Measurements from ENCODE around the gene LRRC8D.
"Not testable (repeated sequence)": the region's sequence is repeated elsewhere in the genome, so short reads cannot be mapped to it uniquely, and the experiment has no call there.

Gene LRRC8D

GRCh38 chr1:89820422-89821321 is at the start of gene LRRC8D:
Gene LRRC8D, plus strand, starts transcription at chr1:89821032. Its CDS starts 112,037 bp downstream, at chr1:89933069.
- DNase-seq (ENCODE audit: insufficient read length, low spot score) (peak; percentile 63), FAIRE-seq (peak; percentile 48)

DNA sequence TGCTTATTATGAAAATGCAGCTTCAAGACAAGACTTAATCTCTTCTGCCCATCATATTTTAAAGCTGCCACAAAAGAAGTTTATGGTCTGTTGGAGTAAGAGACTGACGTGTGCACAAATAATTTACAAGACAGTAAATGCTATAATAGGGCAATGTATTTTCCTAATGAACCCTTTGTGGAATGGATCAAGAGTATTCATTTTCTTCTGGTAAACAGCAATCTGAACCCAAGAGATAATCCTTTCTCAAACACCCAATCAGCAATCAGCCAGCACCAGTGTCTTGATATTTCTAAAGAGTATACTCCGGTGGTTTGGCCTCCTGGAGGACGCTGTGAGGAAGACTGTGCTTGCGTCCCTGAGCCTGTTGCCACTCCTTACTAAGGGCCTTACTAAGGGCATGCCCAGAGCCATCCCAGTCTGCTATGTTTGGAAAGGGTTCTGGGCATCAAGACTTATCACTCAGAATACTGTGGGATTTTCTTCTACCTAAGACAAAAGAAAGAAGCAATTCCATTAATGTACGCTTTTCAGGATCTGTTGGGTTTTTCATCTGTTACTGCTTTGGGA is 48.8 kb upstream of the LRRC8D start:
- no peak for FAIRE-seq
- DNase-seq (ENCODE audit: insufficient read length, low spot score), result no peak

- FAIRE-seq, result not testable (repeated sequence)
Measured at GRCh38 chr1:89776104-89776503, 44.7 kb upstream of the LRRC8D start.

DNA sequence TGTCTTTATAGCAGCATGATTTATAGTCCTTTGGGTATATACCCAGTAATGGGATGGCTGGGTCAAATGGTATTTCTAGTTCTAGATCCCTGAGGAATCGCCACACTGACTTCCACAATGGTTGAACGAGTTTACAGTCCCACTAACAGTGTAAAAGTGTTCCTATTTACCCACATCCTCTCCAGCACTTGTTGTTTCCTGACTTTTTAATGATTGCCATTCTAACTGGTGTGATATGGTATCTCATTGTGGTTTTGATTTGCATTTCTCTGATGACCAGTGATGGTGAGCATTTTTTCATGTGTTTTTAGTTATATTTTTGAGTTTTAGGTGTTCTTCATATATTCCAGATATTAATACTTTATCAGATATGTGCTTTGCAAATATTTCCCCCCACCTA is 43.6 kb upstream of the LRRC8D start:
- not testable (repeated sequence) for DNase-seq (ENCODE audit: insufficient read length, low spot score); FAIRE-seq

More at GRCh38 chr1:89776104-89776503, 44.7 kb upstream of the LRRC8D start:
- not testable (repeated sequence) for DNase-seq (ENCODE audit: insufficient read length, low spot score)

DNA sequence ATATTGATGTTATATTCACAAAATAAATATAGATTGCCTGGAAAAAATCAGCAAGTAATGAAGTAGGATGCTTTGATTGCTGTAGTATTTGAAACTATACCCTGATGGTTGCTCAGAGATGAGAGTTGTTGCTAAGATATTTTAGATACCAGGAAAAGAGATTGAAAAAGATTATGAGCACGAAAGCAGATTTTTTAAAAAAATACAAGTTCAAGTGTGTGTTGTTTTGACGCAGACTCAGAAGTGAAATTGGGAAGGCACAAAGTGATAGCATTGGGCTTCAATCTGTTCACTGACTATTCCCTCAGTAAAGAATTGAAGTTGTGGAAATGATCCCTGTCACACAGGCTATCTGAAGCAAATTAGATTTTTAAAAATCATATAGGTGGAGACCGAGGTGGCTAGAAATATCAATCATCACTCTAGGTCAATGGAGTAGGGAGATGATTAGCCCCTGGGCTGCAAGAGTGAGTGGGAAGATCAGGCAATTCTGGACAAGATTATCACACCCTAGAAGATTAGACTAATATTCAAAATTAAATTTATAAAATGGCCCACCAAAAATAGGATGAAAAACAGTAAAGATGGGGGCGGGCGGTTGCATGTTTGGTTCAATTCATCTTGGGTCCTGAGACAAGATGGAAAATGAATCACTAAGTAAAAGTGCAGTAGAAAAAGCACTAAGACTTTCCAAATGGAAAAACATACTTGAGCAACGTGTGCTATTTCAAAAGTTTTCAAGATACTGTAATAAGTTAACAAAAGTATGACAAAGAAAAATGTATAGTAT is 41.5 kb upstream of the LRRC8D start:
- DNase-seq (ENCODE audit: insufficient read length, low spot score), result no peak
- no peak for FAIRE-seq

GRCh38 chr1:89780721-89781120 is 40.1 kb upstream of the LRRC8D start:
- DNase-seq (ENCODE audit: insufficient read length, low spot score), result peak; percentile 54
- no peak for FAIRE-seq

DNA sequence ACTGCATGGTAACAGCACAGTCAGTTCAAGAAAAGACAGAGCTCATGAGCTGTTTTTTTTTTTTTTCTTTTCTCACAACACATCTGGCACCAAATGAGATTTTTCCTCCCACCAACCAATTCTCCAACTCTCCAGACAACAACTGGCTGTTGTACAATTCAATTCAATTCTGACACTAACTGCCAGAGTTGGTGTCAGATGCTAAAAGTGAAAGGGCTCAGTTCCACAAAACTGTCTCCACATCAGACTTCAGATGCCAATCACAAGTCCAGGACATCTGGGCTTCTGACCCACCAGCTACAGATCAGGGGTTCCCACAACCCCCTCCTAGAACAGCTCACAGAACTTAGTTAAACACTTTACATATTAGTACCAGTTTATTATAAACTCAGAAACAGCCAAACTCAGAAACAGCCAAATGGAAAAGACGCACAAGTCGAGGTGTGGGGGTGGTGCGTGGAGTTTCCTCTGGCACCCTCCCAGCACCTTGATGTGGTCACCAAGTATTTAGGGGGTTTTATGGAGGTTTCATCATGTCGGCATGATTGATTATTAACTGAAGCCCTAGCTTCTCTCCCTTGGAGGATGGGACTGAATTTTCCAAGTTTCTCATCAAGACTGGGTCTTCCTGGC is 39.2 kb upstream of the LRRC8D start:
- FAIRE-seq, result no peak
- DNase-seq (ENCODE audit: insufficient read length, low spot score), result no peak

DNA sequence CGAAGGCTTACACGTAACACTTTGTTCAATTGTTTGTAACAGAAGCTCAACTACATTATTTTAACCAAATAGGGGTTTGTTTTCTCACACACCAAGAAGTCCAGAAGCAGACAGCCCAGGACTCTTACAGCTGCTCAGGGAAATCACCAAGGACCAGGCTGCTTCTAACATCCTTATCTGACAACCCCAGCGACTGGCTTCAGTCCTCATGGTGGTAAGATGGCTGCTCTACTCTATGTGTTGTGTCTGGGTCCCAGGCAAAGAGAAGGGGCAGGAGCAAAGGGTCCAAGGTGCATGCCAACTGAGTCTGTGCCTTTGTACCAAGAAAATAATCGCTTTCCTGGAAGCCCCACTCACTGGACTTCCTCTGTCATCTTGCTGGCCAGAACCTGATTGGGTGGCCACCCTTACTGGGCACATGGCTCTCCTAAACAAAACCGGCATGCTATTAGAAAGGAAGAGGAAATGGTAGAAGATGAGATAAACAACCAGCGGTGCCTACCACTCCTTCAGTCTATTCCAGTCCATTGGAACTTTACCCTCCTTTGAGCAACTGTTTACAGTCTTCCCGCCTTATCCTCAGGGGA is 34.1 kb upstream of the LRRC8D start:
- DNase-seq (ENCODE audit: insufficient read length, low spot score), result no peak
- no peak for FAIRE-seq

DNA sequence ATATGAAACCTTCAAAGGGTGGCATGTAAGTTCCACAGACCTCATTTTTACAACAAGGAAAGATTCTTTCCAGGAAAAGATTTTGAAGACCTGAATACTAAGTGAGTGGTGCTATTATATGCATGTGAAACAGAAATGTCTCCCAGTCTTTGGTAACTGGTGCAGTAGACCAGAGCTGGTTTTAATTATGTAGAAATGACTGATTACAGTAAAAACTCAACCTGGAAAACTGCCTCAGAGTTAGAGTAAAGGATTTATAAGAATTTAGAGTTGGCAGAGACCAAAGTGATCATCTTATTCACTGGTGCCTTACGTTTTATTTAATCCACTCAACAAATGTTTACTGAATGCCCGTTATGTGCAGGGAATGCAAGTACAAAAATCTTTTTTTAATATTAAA is 30.2 kb upstream of the LRRC8D start:
- DNase-seq (ENCODE audit: insufficient read length, low spot score), result no peak
- FAIRE-seq, result no peak

DNA sequence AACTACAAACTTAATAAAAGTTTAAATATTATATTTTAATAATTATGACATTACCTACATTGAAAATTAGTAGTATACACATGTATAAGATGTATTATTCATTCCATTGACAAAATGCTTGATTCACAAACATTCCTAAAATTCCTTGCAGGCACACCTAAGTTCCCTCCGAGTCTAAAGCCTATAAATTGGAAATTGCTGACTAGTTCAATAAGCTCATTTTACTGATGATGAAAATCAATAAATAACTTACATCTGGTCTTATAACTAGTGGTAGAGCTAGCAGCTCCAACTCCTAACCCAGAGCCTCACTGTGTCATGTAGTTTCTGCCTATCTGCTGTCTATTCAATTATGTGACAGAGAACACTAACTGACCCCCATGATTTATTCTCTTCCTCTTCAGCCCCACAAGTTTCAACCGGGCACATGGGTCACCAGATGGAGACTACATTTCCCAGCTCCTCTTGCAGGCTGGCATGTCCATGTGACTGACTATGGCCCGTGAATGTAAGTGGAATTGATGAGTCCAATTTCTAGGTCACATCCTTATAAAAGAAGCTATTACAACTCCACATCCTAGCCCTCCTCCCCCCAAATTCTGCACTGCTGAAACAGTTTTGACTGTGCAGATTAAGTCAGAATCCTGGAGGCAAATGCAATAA is 29.6 kb upstream of the LRRC8D start:
- FAIRE-seq (no peak), DNase-seq (ENCODE audit: insufficient read length, low spot score) (no peak)

GRCh38 chr1:89794406-89794805 is 26.4 kb upstream of the LRRC8D start:
- DNase-seq (ENCODE audit: insufficient read length, low spot score), result peak; percentile 11
- FAIRE-seq, result no peak

DNA sequence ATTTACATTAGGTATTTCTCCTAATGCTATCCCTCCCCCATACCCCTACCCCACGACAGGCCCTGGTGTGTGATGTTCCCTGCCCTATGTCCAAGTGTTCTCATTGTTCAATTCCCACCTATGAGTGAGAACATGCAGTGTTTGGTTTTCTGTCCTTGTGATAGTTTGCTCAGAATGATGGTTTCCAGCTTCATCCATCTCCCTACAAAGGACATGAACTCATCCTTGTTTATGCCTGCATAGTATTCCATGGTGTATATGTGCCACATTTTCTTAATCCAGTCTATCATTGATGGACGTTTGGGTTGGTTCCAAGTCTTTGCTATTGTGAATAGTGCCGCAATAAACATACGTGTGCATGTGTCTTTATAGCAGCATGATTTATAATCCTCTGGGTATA is 25.3 kb upstream of the LRRC8D start:
- FAIRE-seq; DNase-seq (ENCODE audit: insufficient read length, low spot score): not testable (repeated sequence)

DNA sequence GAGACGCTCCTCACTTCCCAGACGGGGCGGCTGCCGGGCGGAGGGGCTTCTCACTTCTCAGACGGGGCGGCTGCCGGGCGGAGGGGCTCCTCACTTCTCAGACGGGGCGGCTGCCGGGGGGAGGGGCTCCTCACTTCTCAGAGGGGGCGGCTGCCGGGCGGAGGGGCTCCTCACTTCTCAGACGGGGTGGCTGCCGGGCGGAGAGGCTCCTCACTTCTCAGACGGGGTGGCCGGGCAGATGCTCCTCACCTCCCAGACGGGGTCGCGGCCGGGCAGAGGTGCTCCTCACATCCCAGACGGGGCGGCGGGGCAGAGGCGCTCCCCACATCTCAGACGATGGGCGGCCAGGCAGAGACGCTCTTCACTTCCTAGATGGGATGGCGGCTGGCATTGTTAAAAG is 23.0 kb upstream of the LRRC8D start:
- not testable (repeated sequence) for DNase-seq (ENCODE audit: insufficient read length, low spot score); FAIRE-seq

DNA sequence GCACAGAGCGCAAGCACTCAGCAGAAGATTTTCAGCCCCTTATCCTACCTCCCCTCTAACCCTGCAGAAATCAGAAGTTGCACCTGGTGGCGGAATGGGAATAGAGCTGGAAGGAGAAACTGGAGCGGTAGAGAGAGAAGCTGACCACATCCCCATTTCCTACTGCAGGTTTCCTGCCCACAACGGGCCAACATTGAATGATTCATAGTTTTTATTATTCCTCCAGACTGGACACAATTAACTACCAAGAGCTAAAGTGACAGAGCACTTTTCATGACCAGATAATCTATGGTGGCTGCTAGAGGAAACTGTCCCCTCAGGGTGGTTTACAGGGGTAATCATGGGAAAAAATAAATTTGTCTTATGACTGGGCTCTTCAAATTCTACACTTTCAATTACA is 21.3 kb upstream of the LRRC8D start:
- FAIRE-seq, result no peak

GRCh38 chr1:89800022-89800655 is 20.7 kb upstream of the LRRC8D start:
- DNase-seq (ENCODE audit: insufficient read length, low spot score) (no peak), FAIRE-seq (no peak)

More for the DNA sequence above, 21.3 kb upstream of the LRRC8D start:
- no peak for DNase-seq (ENCODE audit: insufficient read length, low spot score)

- DNase-seq (ENCODE audit: insufficient read length, low spot score) (no peak), FAIRE-seq (no peak)
Measured at GRCh38 chr1:89800718-89801117, 20.1 kb upstream of the LRRC8D start.

- DNase-seq (ENCODE audit: insufficient read length, low spot score), result no peak
- FAIRE-seq, result no peak
Measured at GRCh38 chr1:89802051-89802450, 18.8 kb upstream of the LRRC8D start.

DNA sequence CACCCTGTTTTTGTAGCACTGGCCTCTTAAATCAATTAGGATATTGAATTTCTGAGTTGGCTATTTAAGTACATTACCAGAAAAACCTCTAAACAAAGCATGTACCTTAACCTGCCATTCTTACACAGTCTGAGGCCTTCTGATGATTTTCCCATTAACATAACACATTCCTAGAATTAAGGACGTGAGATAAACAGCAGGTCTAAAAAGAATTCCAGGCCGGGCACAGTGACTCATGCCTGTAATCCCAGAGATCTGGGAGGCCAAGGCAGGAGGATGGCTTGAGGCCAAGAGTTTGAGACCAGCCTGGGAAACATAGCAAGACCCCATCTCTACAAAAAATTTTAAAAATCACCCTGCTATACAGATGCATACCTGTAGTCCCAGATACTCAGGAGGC is 18.0 kb upstream of the LRRC8D start:
- DNase-seq (ENCODE audit: insufficient read length, low spot score), result no peak
- no peak for FAIRE-seq

DNA sequence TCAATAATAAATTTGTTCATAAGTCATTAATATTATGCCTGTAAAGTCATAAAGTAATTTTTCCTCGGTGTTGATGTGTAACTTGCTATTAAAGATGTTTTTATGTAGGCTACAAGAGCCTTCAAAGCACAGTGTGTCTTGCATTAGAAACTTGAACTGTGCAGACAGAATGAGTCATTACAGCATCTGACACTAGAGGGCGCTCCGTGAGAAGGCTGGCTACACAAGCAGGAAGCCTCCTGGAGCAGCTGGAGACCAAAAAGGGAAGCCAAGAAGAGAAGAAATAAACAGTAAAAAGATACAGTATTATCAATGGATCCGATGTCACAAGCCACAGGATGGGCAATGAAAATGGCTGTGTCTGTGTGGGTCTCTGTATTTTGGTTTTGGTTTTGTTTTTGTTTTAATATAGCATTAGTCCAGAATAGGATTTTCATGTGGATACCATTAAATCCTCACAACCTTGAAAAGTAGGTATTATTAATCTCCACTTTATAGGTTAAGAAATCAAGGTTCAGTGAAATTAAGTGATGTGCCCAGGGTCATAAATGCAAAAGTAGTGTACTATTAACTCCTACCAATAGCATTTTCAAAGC is 16.1 kb upstream of the LRRC8D start:
- no peak for FAIRE-seq
- DNase-seq (ENCODE audit: insufficient read length, low spot score), result peak; percentile 59
